A549 (cell line): ENCODE results near the gene ALPG. TPM values are rescaled to one million over a fixed set of nuclear protein-coding genes. Genes with fewer than 3 reads are reported as not detected.

ENCODE experiments used
- ATAC-seq, 2 experiments: fragments of 200-7000 bp in 1 of 2; fragments of >200 bp in 1 of 2; cut with Nextera tagmentation in 1 of 2; cut with Tn5 transposase in 1 of 2; 3 replicates each; pipeline versions ENCODE4 v1.8.0 to v1.9.1; 2018 to 2020; ENCODE audit warnings: mild to moderate bottlenecking in 1 of 2, moderate library complexity in 1 of 2
- CTCF ChIA-PET: fragments of 300-600 bp; sonication (Branson Sonifier 250); formaldehyde crosslinking; extraction: SDS; loops from one replicate; lab custom pipeline; 2021; ENCODE audit warnings: antibody characterized with exemption, inconsistent platforms; lab: Yijun Ruan, JAX
- POLR2A ChIA-PET: fragments of 350-600 bp; formaldehyde crosslinking; extraction: SDS; loops from one replicate; lab custom pipeline; 2021; ENCODE audit warnings: antibody characterized with exemption, inconsistent platforms; lab: Yijun Ruan, JAX
- DNase-seq, 2 experiments: peaks; one replicate each; pipeline versions ENCODE4 v3.0.0 to v3.0.0-alpha.2; 2011 to 2016; ENCODE audit warnings: low read depth in 1 of 2, low spot score in 1 of 2
- FAIRE-seq: peaks from 2 replicates; lab custom pipeline; 2011; peaks lifted over from hg19 to GRCh38; lab: Jason Lieb, UNC
- H3K27ac ChIP-seq, 2 experiments: fragments of >200 bp; sonication (Bioruptor Twin); formaldehyde crosslinking; 3 replicates each; pipeline ENCODE4 v1.5.1; 2016 to 2017
- H3K4me1 ChIP-seq: fragments of >200 bp; sonication (Bioruptor Twin); formaldehyde crosslinking; 3 replicates; pipeline ENCODE4 v1.6.1; 2016
- H3K4me2 ChIP-seq: fragments of >200 bp; sonication (Bioruptor Twin); formaldehyde crosslinking; 3 replicates; pipeline ENCODE4 v1.6.1; 2016
- H3K4me3 ChIP-seq: fragments of >200 bp; sonication (Bioruptor Twin); formaldehyde crosslinking; 3 replicates; pipeline ENCODE4 v1.5.1; 2016
- H3K9me3 ChIP-seq: fragments of >200 bp; sonication (Bioruptor Twin); formaldehyde crosslinking; 3 replicates; pipeline ENCODE4 v1.6.1; 2016
- CBX8 ChIP-seq: fragments of 200-600 bp; sonication (generic); IDR thresholded peaks from 2 replicates; pipeline ENCODE4 v1.6.1; 2016
- CEBPB ChIP-seq, 2 experiments: fragments of >200 bp in 1 of 2; sonication (Bioruptor Twin) in 1 of 2; formaldehyde crosslinking in 1 of 2; IDR thresholded peaks; 2 replicates each; pipeline ENCODE4 v1.6.1; 2012 to 2016
- CHD4 ChIP-seq: fragments of 200-600 bp; sonication (generic); IDR thresholded peaks from 2 replicates; pipeline ENCODE4 v1.6.1; 2016; ENCODE audit warnings: antibody characterized with exemption, mild to moderate bottlenecking, borderline replicate concordance
- E2F6 ChIP-seq: IDR thresholded peaks from 2 replicates; pipeline ENCODE4 v1.6.1; 2012; ENCODE audit warnings: low read depth, borderline replicate concordance
- EHMT2 ChIP-seq: fragments of 200-600 bp; sonication (generic); IDR thresholded peaks from 2 replicates; pipeline ENCODE4 v1.6.1; 2016; ENCODE audit warnings: antibody characterized with exemption, low read depth, mild to moderate bottlenecking, moderate library complexity
- ESRRA ChIP-seq: fragments of 150-350 bp; IDR thresholded peaks from 2 replicates; pipeline ENCODE4 v1.6.1; 2014; ENCODE audit warnings: mild to moderate bottlenecking, low read length, borderline replicate concordance
- FOSB ChIP-seq: fragments of 250-450 bp; sonication (Bioruptor Pico); IDR thresholded peaks from 2 replicates; pipeline ENCODE4 v1.5.0; 2020; ENCODE audit warnings: mild to moderate bottlenecking, moderate library complexity
- FOSL2 ChIP-seq, 2 experiments: fragments of 450-650 bp in 1 of 2; fragments of >200 bp in 1 of 2; sonication (Bioruptor Twin) in 1 of 2; formaldehyde crosslinking; IDR thresholded peaks; 2 replicates each; pipeline versions ENCODE4 v1.5.0 to v1.6.1; 2016 to 2020; ENCODE audit warnings: mild to moderate bottlenecking in 1 of 2, moderate library complexity in 1 of 2
- FOXS1 ChIP-seq: fragments of 250-450 bp; sonication (Bioruptor Pico); IDR thresholded peaks from 2 replicates; pipeline ENCODE4 v1.5.0; 2020; ENCODE audit warnings: mild to moderate bottlenecking, moderate library complexity
- GATA3 ChIP-seq: IDR thresholded peaks from 2 replicates; pipeline ENCODE4 v1.6.1; 2012; ENCODE audit warnings: borderline replicate concordance
- HDAC2 ChIP-seq: fragments of 200-600 bp; sonication (generic); IDR thresholded peaks from 2 replicates; pipeline ENCODE4 v1.6.1; 2016
- HEYL ChIP-seq: fragments of 250-450 bp; sonication (Bioruptor Pico); IDR thresholded peaks from 2 replicates; pipeline ENCODE4 v1.8.0; 2021; ENCODE audit warnings: mild to moderate bottlenecking, moderate library complexity
- HOXB5 ChIP-seq: fragments of 250-450 bp; sonication (Bioruptor Pico); IDR thresholded peaks from 2 replicates; pipeline ENCODE4 v1.5.0; 2020; ENCODE audit warnings: mild to moderate bottlenecking, moderate library complexity
- KDM5A ChIP-seq: fragments of 200-600 bp; sonication (generic); IDR thresholded peaks from 2 replicates; pipeline ENCODE4 v1.6.1; 2016; ENCODE audit warnings: antibody characterized with exemption, mild to moderate bottlenecking
- MAFK ChIP-seq: fragments of 450-650 bp; IDR thresholded peaks from 2 replicates; pipeline ENCODE4 v1.6.1; 2014; ENCODE audit not compliant: partially characterized antibody
- PBX3 ChIP-seq: IDR thresholded peaks from 2 replicates; pipeline ENCODE4 v1.6.1; 2012
- PHF8 ChIP-seq: fragments of 200-600 bp; sonication (generic); IDR thresholded peaks from 2 replicates; pipeline ENCODE4 v1.6.1; 2016; ENCODE audit warnings: low read depth, mild to moderate bottlenecking, antibody characterized with exemption, moderate library complexity, borderline replicate concordance
- POLR2AphosphoS2 ChIP-seq: conservative IDR thresholded peaks from 2 replicates; pipeline ENCODE4 v1.6.1; 2012; ENCODE audit warnings: low read length, improper control_type of control experiment, inconsistent platforms
- SMC3 ChIP-seq: fragments of >200 bp; sonication (Bioruptor Twin); formaldehyde crosslinking; IDR thresholded peaks from 3 replicates; pipeline ENCODE4 v1.6.1; 2018; ENCODE audit warnings: inconsistent platforms
- TFCP2L1 ChIP-seq: fragments of 250-450 bp; sonication (Bioruptor Pico); IDR thresholded peaks from 2 replicates; pipeline ENCODE4 v1.5.0; 2021; ENCODE audit warnings: mild to moderate bottlenecking
- ZC3H11A ChIP-seq: fragments of 450-650 bp; IDR thresholded peaks from 2 replicates; pipeline ENCODE4 v1.6.1; 2014; ENCODE audit warnings: antibody characterized with exemption, mild to moderate bottlenecking
- WGBS: methylation state at CpG from one replicate; pipeline ENCODE4 v1.1.6; 2017; ENCODE audit errors: missing lambda C conversion rate; 5-methylcytosine and 5-hydroxymethylcytosine counted together
- polyA plus RNA-seq, 4 experiments: library from polyadenylated mRNA; depleted of rRNA in 3 of 4; stranded (reverse); fragments of >200 nt; fragmentation: RNase III in 1 of 4; extraction: RNeasy Plus Mini Kit Qiagen cat#74134 plus additional on column Dnase treatment in 1 of 4; gene quantifications; 2 replicates in 3 of 4; 3 replicates in 1 of 4; pipeline ENCODE4 v1.2.3, GENCODE V29; 2011 to 2017
- TF ChIP-seq, protein P1 (sequence below): fragments of >200 bp; sonication (Bioruptor Twin); formaldehyde crosslinking; IDR thresholded peaks from 3 replicates; pipeline ENCODE4 v1.5.1; 2016
- TF ChIP-seq, protein P2 (sequence below): fragments of 450-650 bp; IDR thresholded peaks from 2 replicates; pipeline ENCODE4 v1.6.1; 2014; ENCODE audit warnings: antibody characterized with exemption
- TF ChIP-seq, protein P3 (sequence below): fragments of 250-450 bp; sonication (Bioruptor Pico); IDR thresholded peaks from 2 replicates; pipeline ENCODE4 v1.5.0; 2021; ENCODE audit warnings: mild to moderate bottlenecking, moderate library complexity, borderline replicate concordance
- TF ChIP-seq, protein P4 (sequence below): fragments of >200 bp; sonication (Bioruptor Twin); formaldehyde crosslinking; IDR thresholded peaks from 3 replicates; pipeline ENCODE4 v1.6.1; 2016
- TF ChIP-seq, protein P5 (sequence below): fragments of >200 bp; sonication (Bioruptor Twin); formaldehyde crosslinking; IDR thresholded peaks from 2 replicates; pipeline ENCODE4 v1.6.1; 2016

The ALPG gene
- polyA plus RNA-seq, 2 of the 4 experiments (the other 2 are of a cell fraction) = 0.04 to 0.18 TPM

DNA sequence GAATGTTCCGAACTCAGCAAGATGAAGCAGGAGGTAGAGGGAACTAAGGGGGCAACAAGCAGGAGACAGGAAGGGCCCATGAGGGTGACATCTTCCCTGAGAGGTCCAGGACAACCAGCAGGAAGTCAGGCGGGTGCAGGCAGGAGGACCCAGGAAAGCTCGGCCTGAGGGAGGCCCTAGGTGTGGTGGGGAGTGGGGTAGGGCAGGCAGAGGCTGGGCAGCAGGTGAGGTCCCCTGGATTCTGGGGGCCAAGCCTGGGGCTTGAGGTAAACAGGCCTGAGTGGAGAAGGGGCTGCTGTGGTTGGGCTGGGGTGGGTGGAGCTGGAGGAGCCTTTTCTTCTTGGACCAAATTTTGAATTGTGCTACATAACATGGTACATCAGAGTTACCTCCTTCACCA is 4.1 kb upstream of the ALPG start:
- TF ChIP-seq MAFK (no peak), EHMT2 (no peak), CBX8 (no peak), PHF8 (no peak), HDAC2 (no peak), FOSL2 (IDR thresholded peaks at IDR 0.05) (no peak), FOSL2 (CRISPR knock-in tag; IDR thresholded peaks at IDR 0.05) (no peak), POLR2AphosphoS2 (no peak), PBX3 (no peak), ZC3H11A (no peak), SMC3 (no peak), HEYL (no peak), E2F6 (no peak), FOXS1 (CRISPR knock-in tag) (no peak), TFCP2L1 (no peak), CEBPB (IDR thresholded peaks at IDR 0.05) (no peak)
- TF ChIP-seq, protein P1, sequence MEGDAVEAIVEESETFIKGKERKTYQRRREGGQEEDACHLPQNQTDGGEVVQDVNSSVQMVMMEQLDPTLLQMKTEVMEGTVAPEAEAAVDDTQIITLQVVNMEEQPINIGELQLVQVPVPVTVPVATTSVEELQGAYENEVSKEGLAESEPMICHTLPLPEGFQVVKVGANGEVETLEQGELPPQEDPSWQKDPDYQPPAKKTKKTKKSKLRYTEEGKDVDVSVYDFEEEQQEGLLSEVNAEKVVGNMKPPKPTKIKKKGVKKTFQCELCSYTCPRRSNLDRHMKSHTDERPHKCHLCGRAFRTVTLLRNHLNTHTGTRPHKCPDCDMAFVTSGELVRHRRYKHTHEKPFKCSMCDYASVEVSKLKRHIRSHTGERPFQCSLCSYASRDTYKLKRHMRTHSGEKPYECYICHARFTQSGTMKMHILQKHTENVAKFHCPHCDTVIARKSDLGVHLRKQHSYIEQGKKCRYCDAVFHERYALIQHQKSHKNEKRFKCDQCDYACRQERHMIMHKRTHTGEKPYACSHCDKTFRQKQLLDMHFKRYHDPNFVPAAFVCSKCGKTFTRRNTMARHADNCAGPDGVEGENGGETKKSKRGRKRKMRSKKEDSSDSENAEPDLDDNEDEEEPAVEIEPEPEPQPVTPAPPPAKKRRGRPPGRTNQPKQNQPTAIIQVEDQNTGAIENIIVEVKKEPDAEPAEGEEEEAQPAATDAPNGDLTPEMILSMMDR = no peak
- TF ChIP-seq, protein P2, sequence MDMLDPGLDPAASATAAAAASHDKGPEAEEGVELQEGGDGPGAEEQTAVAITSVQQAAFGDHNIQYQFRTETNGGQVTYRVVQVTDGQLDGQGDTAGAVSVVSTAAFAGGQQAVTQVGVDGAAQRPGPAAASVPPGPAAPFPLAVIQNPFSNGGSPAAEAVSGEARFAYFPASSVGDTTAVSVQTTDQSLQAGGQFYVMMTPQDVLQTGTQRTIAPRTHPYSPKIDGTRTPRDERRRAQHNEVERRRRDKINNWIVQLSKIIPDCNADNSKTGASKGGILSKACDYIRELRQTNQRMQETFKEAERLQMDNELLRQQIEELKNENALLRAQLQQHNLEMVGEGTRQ = no peak
- TF ChIP-seq, protein P3, sequence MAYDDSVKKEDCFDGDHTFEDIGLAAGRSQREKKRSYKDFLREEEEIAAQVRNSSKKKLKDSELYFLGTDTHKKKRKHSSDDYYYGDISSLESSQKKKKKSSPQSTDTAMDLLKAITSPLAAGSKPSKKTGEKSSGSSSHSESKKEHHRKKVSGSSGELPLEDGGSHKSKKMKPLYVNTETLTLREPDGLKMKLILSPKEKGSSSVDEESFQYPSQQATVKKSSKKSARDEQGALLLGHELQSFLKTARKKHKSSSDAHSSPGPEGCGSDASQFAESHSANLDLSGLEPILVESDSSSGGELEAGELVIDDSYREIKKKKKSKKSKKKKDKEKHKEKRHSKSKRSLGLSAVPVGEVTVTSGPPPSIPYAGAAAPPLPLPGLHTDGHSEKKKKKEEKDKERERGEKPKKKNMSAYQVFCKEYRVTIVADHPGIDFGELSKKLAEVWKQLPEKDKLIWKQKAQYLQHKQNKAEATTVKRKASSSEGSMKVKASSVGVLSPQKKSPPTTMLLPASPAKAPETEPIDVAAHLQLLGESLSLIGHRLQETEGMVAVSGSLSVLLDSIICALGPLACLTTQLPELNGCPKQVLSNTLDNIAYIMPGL (CRISPR knock-in tag) = no peak
- DNase-seq (no peak), ATAC-seq (no peak), FAIRE-seq (no peak)
- CTCF ChIA-PET = interaction anchor here (0.7 to 1.1 kb wide), 2 partner anchors 67 to 476 kb away, joined by 3 read pairs; partner anchors contain the start of gene NPPC
- no peak overlapping the region for H3K4me3 ChIP-seq
- no peak overlapping the region for H3K4me2 ChIP-seq
- H3K9me3 ChIP-seq = no peaks in the 10 kb centered on the region
- WGBS = 85% methylated on average over 3 of the region's 3 CpGs
- H3K27ac ChIP-seq = no peak overlapping the region
- H3K4me1 ChIP-seq = peaks cover 15% of the 10 kb centered on the region; the same call in 2 of the 3 replicates
- POLR2A ChIA-PET = no interaction called here

GRCh38 chr2:232405943-232406510 is 617 bp upstream of the ALPG start:
- no peak for DNase-seq
- Histone ChIP-seq H3K9me3 (no peaks in the 10 kb centered on the region), H3K4me1 (no peaks in the 10 kb centered on the region), H3K4me3 (no peak overlapping the region), H3K4me2 (no peak overlapping the region), H3K27ac (no peak overlapping the region)
- ATAC-seq = no peak
- ChIA-PET POLR2A (no interaction called here), CTCF (interaction anchor here (0.8 kb wide), 1 partner anchor 506 kb away, joined by 3 read pairs; no protein-coding TSS in a partner anchor)
- WGBS = 86% methylated on average over 9 of the region's 11 CpGs
- FAIRE-seq = no peak
- TF ChIP-seq ZC3H11A = no peak
- TF ChIP-seq, protein P2 = no peak
- TF ChIP-seq, protein P1 = no peak
- no peak for TF ChIP-seq HOXB5 (CRISPR knock-in tag)
- no peak for TF ChIP-seq CHD4
- TF ChIP-seq KDM5A = no peak
- TF ChIP-seq, protein P4, sequence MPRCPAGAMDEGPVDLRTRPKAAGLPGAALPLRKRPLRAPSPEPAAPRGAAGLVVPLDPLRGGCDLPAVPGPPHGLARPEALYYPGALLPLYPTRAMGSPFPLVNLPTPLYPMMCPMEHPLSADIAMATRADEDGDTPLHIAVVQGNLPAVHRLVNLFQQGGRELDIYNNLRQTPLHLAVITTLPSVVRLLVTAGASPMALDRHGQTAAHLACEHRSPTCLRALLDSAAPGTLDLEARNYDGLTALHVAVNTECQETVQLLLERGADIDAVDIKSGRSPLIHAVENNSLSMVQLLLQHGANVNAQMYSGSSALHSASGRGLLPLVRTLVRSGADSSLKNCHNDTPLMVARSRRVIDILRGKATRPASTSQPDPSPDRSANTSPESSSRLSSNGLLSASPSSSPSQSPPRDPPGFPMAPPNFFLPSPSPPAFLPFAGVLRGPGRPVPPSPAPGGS = no peak
- no peak for TF ChIP-seq ESRRA
- TF ChIP-seq SMC3 = no peak
- no peak for TF ChIP-seq FOSB (CRISPR knock-in tag)
- TF ChIP-seq, protein P5, sequence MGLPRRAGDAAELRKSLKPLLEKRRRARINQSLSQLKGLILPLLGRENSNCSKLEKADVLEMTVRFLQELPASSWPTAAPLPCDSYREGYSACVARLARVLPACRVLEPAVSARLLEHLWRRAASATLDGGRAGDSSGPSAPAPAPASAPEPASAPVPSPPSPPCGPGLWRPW = no peak
- TF ChIP-seq GATA3 = no peak
